ENCODE measurements around the gene SLC12A1.

- TF ChIP-seq CTCF (IDR thresholded peaks at IDR 0.05) = no peak
- TF ChIP-seq EP300 (IDR thresholded peaks at IDR 0.05; ENCODE audit: low read depth) = no peak
These were observed 4.0 kb upstream of the SLC12A1 start for GRCh38 chr15:48202068-48202467.

Data from transverse colon (tissue), 3 donors.